HG02884 (cell line): Measurements from ENCODE around the gene DUSP9.

Experiments used
- ATAC-seq: cut with Tn5 transposase; IDR thresholded peaks from one replicate; pipeline ENCODE4 v1.9.1; 2021; ENCODE audit warnings: mild to moderate bottlenecking, moderate library complexity; ENCODE audit not compliant: unreplicated experiment

DUSP9 gene

GRCh38 chrX:153621949-153622598 lies 24.9 kb upstream of the DUSP9 start:
- ATAC-seq, result no peak

GRCh38 chrX:153622661-153623309 lies 24.2 kb upstream of the DUSP9 start:
- ATAC-seq, result no peak

GRCh38 chrX:153623310-153624029 lies 23.5 kb upstream of the DUSP9 start:
- ATAC-seq, result no peak

- ATAC-seq, result no peak
Measured at GRCh38 chrX:153624196-153625091, 22.6 kb upstream of the DUSP9 start.

GRCh38 chrX:153625271-153626024 lies 21.6 kb upstream of the DUSP9 start:
- ATAC-seq, result no peak

- ATAC-seq, result no peak
Measured at GRCh38 chrX:153626025-153626633, 20.9 kb upstream of the DUSP9 start.

- no peak for ATAC-seq
Measured at GRCh38 chrX:153626863-153627674, 19.9 kb upstream of the DUSP9 start.

GRCh38 chrX:153627675-153628111 lies 19.3 kb upstream of the DUSP9 start:
- ATAC-seq, result no peak

GRCh38 chrX:153628129-153628528 lies 18.9 kb upstream of the DUSP9 start:
- ATAC-seq, result no peak

- no peak for ATAC-seq
Measured at GRCh38 chrX:153628665-153629064, 18.3 kb upstream of the DUSP9 start.

- ATAC-seq, result no peak
Measured at GRCh38 chrX:153631346-153631745, 15.7 kb upstream of the DUSP9 start.

- no peak for ATAC-seq
Measured at GRCh38 chrX:153631907-153632594, 15.0 kb upstream of the DUSP9 start.

GRCh38 chrX:153632595-153632946 lies 14.4 kb upstream of the DUSP9 start:
- no peak for ATAC-seq

- no peak for ATAC-seq
Measured at GRCh38 chrX:153633048-153633447, 14.0 kb upstream of the DUSP9 start.

GRCh38 chrX:153633607-153634180 lies 13.3 kb upstream of the DUSP9 start:
- no peak for ATAC-seq

- no peak for ATAC-seq
Measured at GRCh38 chrX:153634236-153634635, 12.8 kb upstream of the DUSP9 start.

- no peak for ATAC-seq
Measured at GRCh38 chrX:153634832-153635231, 12.2 kb upstream of the DUSP9 start.

- ATAC-seq, result no peak
Measured at GRCh38 chrX:153635388-153635787, 11.6 kb upstream of the DUSP9 start.
